HG02885 (cell line): ENCODE results near the gene PLEKHM3.
A peak's percentile ranks its signal among the peaks of the same experiment; 100 is the strongest.

ENCODE experiments used
- ATAC-seq: cut with Tn5 transposase; IDR thresholded peaks from one replicate; pipeline ENCODE4 v1.9.1; 2021; ENCODE audit warnings: mild to moderate bottlenecking; ENCODE audit not compliant: unreplicated experiment, poor library complexity

Gene PLEKHM3

GRCh38 chr2:207836521-207837133 is 188.7 kb downstream of the PLEKHM3 start:
- ATAC-seq = no peak

- no peak for ATAC-seq
Observed at GRCh38 chr2:207835805-207836204, 189.5 kb downstream of the PLEKHM3 start.

- peak; percentile 96 for ATAC-seq
Observed at GRCh38 chr2:207833251-207833751, 192.0 kb downstream of the PLEKHM3 start.

GRCh38 chr2:207831584-207832248 is 193.6 kb downstream of the PLEKHM3 start:
- no peak for ATAC-seq

- no peak for ATAC-seq
Observed at GRCh38 chr2:207830778-207831438, 194.4 kb downstream of the PLEKHM3 start.

GRCh38 chr2:207828361-207829057 is 196.8 kb downstream of the PLEKHM3 start:
- no peak for ATAC-seq

GRCh38 chr2:207825978-207826377 is 199.3 kb downstream of the PLEKHM3 start:
- ATAC-seq = no peak

- no peak for ATAC-seq
Observed at GRCh38 chr2:207825045-207825954, 200.0 kb downstream of the PLEKHM3 start.

GRCh38 chr2:207823865-207824264 is 201.5 kb downstream of the PLEKHM3 start:
- ATAC-seq = no peak

GRCh38 chr2:207819839-207820784 is 205.2 kb downstream of the PLEKHM3 start:
- no peak for ATAC-seq

GRCh38 chr2:207819021-207819797 is 206.1 kb downstream of the PLEKHM3 start:
- ATAC-seq = no peak

- no peak for ATAC-seq
Observed at GRCh38 chr2:207816546-207816945, 208.8 kb downstream of the PLEKHM3 start.

- no peak for ATAC-seq
Observed at GRCh38 chr2:207815254-207815653, 210.1 kb downstream of the PLEKHM3 start.

- ATAC-seq = no peak
Observed at GRCh38 chr2:207813942-207814341, 211.4 kb downstream of the PLEKHM3 start.

- no peak for ATAC-seq
Observed at GRCh38 chr2:207813221-207813916, 212.0 kb downstream of the PLEKHM3 start.

GRCh38 chr2:207812726-207813080 is 212.6 kb downstream of the PLEKHM3 start:
- no peak for ATAC-seq

GRCh38 chr2:207812058-207812725 is 213.1 kb downstream of the PLEKHM3 start:
- no peak for ATAC-seq
